Thyroid gland (tissue), 4 donors: ENCODE measurements around the gene TAF10.

Source experiments
- POLR2A ChIP-seq, 2 donors: fragments of 450-650 bp; IDR thresholded peaks; one replicate each; pipeline ENCODE4 v1.6.1; 2017; ENCODE audit warnings: antibody characterized with exemption in 2 of 2, mild to moderate bottlenecking in 2 of 2, moderate library complexity in 1 of 2
- TF ChIP-seq, protein P1 (sequence below), 6 experiments: fragments of 200-600 bp in 3 of 6; fragments of 450-650 bp in 3 of 6; sonication (generic) in 3 of 6; IDR thresholded peaks; one replicate each; pipeline ENCODE4 v1.5.1; 2016 to 2019; ENCODE audit warnings: antibody characterized with exemption in 6 of 6, mild to moderate bottlenecking in 2 of 6, inconsistent platforms in 1 of 6, moderate library complexity in 1 of 6

DNA sequence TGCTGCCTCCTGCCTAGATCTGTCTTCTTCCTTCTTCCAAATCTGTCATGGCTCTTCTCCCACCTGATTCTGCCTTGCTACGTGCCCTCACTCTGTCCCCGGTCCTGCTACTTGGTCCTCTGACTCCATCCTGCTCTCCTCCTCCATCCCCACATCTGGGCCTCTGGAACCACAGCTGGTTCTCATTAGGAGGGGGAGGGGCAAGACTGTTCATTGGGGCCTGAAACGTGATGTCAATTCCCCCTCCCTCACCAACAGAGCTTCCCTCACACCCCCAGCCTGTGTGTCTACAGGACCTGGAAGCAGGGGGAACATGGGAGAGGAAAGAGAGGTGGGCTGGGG, 34.5 kb upstream of the TAF10 start:
- no peak for TF ChIP-seq POLR2A (IDR thresholded peaks at IDR 0.05)
- TF ChIP-seq, protein P1, sequence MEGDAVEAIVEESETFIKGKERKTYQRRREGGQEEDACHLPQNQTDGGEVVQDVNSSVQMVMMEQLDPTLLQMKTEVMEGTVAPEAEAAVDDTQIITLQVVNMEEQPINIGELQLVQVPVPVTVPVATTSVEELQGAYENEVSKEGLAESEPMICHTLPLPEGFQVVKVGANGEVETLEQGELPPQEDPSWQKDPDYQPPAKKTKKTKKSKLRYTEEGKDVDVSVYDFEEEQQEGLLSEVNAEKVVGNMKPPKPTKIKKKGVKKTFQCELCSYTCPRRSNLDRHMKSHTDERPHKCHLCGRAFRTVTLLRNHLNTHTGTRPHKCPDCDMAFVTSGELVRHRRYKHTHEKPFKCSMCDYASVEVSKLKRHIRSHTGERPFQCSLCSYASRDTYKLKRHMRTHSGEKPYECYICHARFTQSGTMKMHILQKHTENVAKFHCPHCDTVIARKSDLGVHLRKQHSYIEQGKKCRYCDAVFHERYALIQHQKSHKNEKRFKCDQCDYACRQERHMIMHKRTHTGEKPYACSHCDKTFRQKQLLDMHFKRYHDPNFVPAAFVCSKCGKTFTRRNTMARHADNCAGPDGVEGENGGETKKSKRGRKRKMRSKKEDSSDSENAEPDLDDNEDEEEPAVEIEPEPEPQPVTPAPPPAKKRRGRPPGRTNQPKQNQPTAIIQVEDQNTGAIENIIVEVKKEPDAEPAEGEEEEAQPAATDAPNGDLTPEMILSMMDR (IDR thresholded peaks at IDR 0.05) = no peak
